Measurements from ENCODE around the gene ADGRL1. TPM values are rescaled to one million over a fixed set of nuclear protein-coding genes. Genes with fewer than 3 reads are reported as not detected.
"Not testable (repeated sequence)": the region's sequence is repeated elsewhere in the genome, so short reads cannot be mapped to it uniquely, and the experiment has no call there.

Gene ADGRL1
- total RNA-seq, 1 donor from 2014 or later = 106 TPM

- no peak for TF ChIP-seq CTCF (IDR thresholded peaks at IDR 0.05; ENCODE audit: unreplicated experiment)
- H3K4me1 Mint-ChIP-seq = peaks cover 7% of the 10 kb centered on the region
- H3K27ac Mint-ChIP-seq = peak overlapping the region; percentile 53
- H3K4me3 Mint-ChIP-seq = peak overlapping the region; percentile 66
- no peaks in the 10 kb centered on the region for H3K9me3 Mint-ChIP-seq
- peaks cover 2% of the 10 kb centered on the region for H3K27me3 Mint-ChIP-seq (ENCODE audit: low read depth)
- DNase-seq (ENCODE audit: low spot score in 2 of 2, unreplicated experiment in 2 of 2) = peak; percentile 60 to 78
- no peaks in the 10 kb centered on the region for H3K36me3 Mint-ChIP-seq
These were observed 42.6 kb upstream of the ADGRL1 start for GRCh38 chr19:14248578-14249011.

GRCh38 chr19:14247548-14248471, 41.8 kb upstream of the ADGRL1 start:
- not testable (repeated sequence) for H3K4me1 Mint-ChIP-seq; DNase-seq (ENCODE audit: low spot score in 2 of 2, unreplicated experiment in 2 of 2); H3K9me3 Mint-ChIP-seq; H3K27me3 Mint-ChIP-seq (ENCODE audit: low read depth); H3K36me3 Mint-ChIP-seq
- Mint-ChIP-seq H3K27ac (peak overlapping the region; percentile 56), H3K4me3 (peak overlapping the region; percentile 65)

- not testable (repeated sequence) for H3K4me1 Mint-ChIP-seq; H3K4me3 Mint-ChIP-seq; H3K9me3 Mint-ChIP-seq; H3K36me3 Mint-ChIP-seq; H3K27me3 Mint-ChIP-seq (ENCODE audit: low read depth); H3K27ac Mint-ChIP-seq; DNase-seq (ENCODE audit: low spot score in 2 of 2, unreplicated experiment in 2 of 2)
These were observed 41.2 kb upstream of the ADGRL1 start for GRCh38 chr19:14247205-14247547.

- H3K4me1 Mint-ChIP-seq; H3K36me3 Mint-ChIP-seq; H3K27ac Mint-ChIP-seq; DNase-seq (ENCODE audit: low spot score in 2 of 2, unreplicated experiment in 2 of 2); H3K4me3 Mint-ChIP-seq; H3K27me3 Mint-ChIP-seq (ENCODE audit: low read depth); H3K9me3 Mint-ChIP-seq: not testable (repeated sequence)
These were observed 38.4 kb upstream of the ADGRL1 start for GRCh38 chr19:14244393-14244792.

- not testable (repeated sequence) for H3K27ac Mint-ChIP-seq; H3K36me3 Mint-ChIP-seq; H3K27me3 Mint-ChIP-seq (ENCODE audit: low read depth); H3K4me1 Mint-ChIP-seq; DNase-seq (ENCODE audit: low spot score in 2 of 2, unreplicated experiment in 2 of 2); H3K9me3 Mint-ChIP-seq; H3K4me3 Mint-ChIP-seq
These were observed 37.7 kb upstream of the ADGRL1 start for GRCh38 chr19:14243718-14244117.

GRCh38 chr19:14237014-14237941, 31.3 kb upstream of the ADGRL1 start:
- Mint-ChIP-seq H3K4me1 (no peaks in the 10 kb centered on the region), H3K27ac (no peak overlapping the region), H3K9me3 (peaks cover 5% of the 10 kb centered on the region), H3K4me3 (no peak overlapping the region), H3K27me3 (ENCODE audit: low read depth) (peaks cover 2% of the 10 kb centered on the region), H3K36me3 (no peaks in the 10 kb centered on the region)
- DNase-seq (ENCODE audit: low spot score in 2 of 2, unreplicated experiment in 2 of 2) = no peak
- TF ChIP-seq CTCF (IDR thresholded peaks at IDR 0.05; ENCODE audit: unreplicated experiment) = no peak

- H3K4me1 Mint-ChIP-seq; H3K27ac Mint-ChIP-seq; H3K9me3 Mint-ChIP-seq; H3K4me3 Mint-ChIP-seq; H3K36me3 Mint-ChIP-seq; DNase-seq (ENCODE audit: low spot score in 2 of 2, unreplicated experiment in 2 of 2); H3K27me3 Mint-ChIP-seq (ENCODE audit: low read depth): not testable (repeated sequence)
These were observed 27.0 kb upstream of the ADGRL1 start for GRCh38 chr19:14232945-14233344.

- peak in 1 of 2 experiments; percentile 50 for DNase-seq (ENCODE audit: low spot score in 2 of 2, unreplicated experiment in 2 of 2)
- peak overlapping the region; percentile 17 for H3K4me3 Mint-ChIP-seq
- H3K4me1 Mint-ChIP-seq = peaks cover 18% of the 10 kb centered on the region
- H3K27ac Mint-ChIP-seq = peak overlapping the region; percentile 92
- not testable (repeated sequence) for H3K27me3 Mint-ChIP-seq (ENCODE audit: low read depth); H3K9me3 Mint-ChIP-seq; H3K36me3 Mint-ChIP-seq
These were observed 22.6 kb upstream of the ADGRL1 start for GRCh38 chr19:14228446-14229071.

GRCh38 chr19:14226498-14226897, 20.5 kb upstream of the ADGRL1 start:
- not testable (repeated sequence) for H3K27me3 Mint-ChIP-seq (ENCODE audit: low read depth); H3K9me3 Mint-ChIP-seq; H3K36me3 Mint-ChIP-seq; DNase-seq (ENCODE audit: low spot score in 2 of 2, unreplicated experiment in 2 of 2); H3K4me3 Mint-ChIP-seq; H3K27ac Mint-ChIP-seq
- peaks cover 19% of the 10 kb centered on the region for H3K4me1 Mint-ChIP-seq
